ENCODE data around the gene OR10G3. TPM values are rescaled to one million over a fixed set of nuclear protein-coding genes. Genes with fewer than 3 reads are reported as not detected.

The OR10G3 gene
- total and polyA plus RNA-seq, 2 of the 13 experiments (the other 11 are each of a cell fraction or from before 2014, with no cell fraction given) = not detected

DNA sequence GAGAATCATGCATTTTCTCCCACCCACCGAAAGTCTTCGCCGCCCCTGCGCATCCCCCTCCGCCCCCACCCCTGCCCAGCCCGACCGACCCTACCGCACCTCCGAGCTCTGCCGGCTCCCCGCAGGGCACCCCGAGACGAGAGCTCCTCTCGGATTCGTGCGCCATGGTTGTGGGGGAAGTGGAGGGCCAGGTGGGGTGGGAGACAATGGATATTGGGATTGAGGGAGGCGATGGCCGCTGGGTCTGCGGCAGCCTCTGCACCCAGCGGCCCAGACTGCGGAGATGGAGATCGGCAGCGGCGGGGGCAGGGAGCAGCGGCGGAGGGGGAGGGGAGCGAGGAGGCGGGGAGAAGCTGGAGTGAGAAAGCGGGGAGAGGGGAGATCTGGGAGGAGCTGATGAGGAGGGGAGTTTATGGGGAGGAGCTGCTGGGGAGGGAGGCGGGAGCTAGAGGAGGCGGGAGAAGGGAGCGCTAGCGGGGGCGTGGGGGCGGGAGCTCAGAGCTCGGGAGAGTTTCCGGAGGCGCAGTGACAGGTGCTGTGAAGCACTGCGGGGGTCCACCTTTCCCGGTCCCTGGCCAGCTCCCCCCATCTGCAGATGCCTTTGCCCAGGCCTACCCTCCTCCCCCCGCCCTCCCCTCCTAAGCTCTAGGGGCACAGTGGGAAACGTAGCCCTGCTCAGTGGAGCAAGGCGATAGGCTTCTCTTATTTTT lies 53.8 kb downstream of the OR10G3 start, which contains the start of gene SALL2 (continued):
- TF ChIP-seq, protein P1, sequence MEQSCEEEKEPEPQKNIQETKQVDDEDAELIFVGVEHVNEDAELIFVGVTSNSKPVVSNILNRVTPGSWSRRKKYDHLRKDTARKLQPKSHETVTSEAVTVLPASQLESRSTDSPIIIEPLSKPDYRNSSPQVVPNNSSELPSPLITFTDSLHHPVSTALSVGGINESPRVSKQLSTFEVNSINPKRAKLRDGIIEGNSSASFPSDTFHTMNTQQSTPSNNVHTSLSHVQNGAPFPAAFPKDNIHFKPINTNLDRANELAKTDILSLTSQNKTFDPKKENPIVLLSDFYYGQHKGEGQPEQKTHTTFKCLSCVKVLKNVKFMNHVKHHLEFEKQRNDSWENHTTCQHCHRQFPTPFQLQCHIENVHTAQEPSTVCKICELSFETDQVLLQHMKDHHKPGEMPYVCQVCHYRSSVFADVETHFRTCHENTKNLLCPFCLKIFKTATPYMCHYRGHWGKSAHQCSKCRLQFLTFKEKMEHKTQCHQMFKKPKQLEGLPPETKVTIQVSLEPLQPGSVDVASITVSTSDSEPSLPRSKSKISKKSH (CRISPR knock-in tag; IDR thresholded peaks at IDR 0.05; ENCODE audit: borderline replicate concordance) = 0 out of 2 replicates have a peak, but pooled peaks have one; percentile 42
- peak; percentile 74; the same call in 1 of the 2 replicates for TF ChIP-seq KAT7 (CRISPR knock-in tag; IDR thresholded peaks at IDR 0.05; ENCODE audit: borderline replicate concordance)
- TF ChIP-seq NONO (IDR thresholded peaks at IDR 0.05) = peak; percentile 41; the same call in 1 of the 2 replicates
- peak; percentile 84 for TF ChIP-seq NONO (CRISPR knock-in tag; conservative IDR thresholded peaks at IDR 0.05)
- TF ChIP-seq ZBTB49 (CRISPR knock-in tag; IDR thresholded peaks at IDR 0.05; ENCODE audit: borderline replicate concordance) = 0 out of 2 replicates have a peak, but pooled peaks have one; percentile 62
- TF ChIP-seq GMEB2 (CRISPR knock-in tag; IDR thresholded peaks at IDR 0.05; ENCODE audit: low read depth) = no peak
- peak; percentile 32; the same call in 1 of the 2 replicates for TF ChIP-seq BORCS8-MEF2B (CRISPR knock-in tag; IDR thresholded peaks at IDR 0.05)
- no peak for TF ChIP-seq TSC22D2 (CRISPR knock-in tag; IDR thresholded peaks at IDR 0.05; ENCODE audit: borderline replicate concordance)
- no peak for TF ChIP-seq HHEX (CRISPR knock-in tag; IDR thresholded peaks at IDR 0.05)
- TF ChIP-seq ZBED4 (CRISPR knock-in tag; IDR thresholded peaks at IDR 0.05; ENCODE audit: borderline replicate concordance) = no peak
- 0 out of 2 replicates have a peak, but pooled peaks have one; percentile 42 for TF ChIP-seq GATA4 (IDR thresholded peaks at IDR 0.05; ENCODE audit: borderline replicate concordance, low read depth)
- TF ChIP-seq, protein P2, sequence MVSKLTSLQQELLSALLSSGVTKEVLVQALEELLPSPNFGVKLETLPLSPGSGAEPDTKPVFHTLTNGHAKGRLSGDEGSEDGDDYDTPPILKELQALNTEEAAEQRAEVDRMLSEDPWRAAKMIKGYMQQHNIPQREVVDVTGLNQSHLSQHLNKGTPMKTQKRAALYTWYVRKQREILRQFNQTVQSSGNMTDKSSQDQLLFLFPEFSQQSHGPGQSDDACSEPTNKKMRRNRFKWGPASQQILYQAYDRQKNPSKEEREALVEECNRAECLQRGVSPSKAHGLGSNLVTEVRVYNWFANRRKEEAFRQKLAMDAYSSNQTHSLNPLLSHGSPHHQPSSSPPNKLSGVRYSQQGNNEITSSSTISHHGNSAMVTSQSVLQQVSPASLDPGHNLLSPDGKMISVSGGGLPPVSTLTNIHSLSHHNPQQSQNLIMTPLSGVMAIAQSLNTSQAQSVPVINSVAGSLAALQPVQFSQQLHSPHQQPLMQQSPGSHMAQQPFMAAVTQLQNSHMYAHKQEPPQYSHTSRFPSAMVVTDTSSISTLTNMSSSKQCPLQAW (CRISPR knock-in tag; IDR thresholded peaks at IDR 0.05) = no peak
- TF ChIP-seq NFKBIZ (CRISPR knock-in tag; IDR thresholded peaks at IDR 0.05) = no peak
- no peak for TF ChIP-seq GLMP (CRISPR knock-in tag; IDR thresholded peaks at IDR 0.05; ENCODE audit: borderline replicate concordance)

All from HepG2 (cell line).